Measurements from ENCODE around the gene ANKRD13D.

The ANKRD13D gene

DNA sequence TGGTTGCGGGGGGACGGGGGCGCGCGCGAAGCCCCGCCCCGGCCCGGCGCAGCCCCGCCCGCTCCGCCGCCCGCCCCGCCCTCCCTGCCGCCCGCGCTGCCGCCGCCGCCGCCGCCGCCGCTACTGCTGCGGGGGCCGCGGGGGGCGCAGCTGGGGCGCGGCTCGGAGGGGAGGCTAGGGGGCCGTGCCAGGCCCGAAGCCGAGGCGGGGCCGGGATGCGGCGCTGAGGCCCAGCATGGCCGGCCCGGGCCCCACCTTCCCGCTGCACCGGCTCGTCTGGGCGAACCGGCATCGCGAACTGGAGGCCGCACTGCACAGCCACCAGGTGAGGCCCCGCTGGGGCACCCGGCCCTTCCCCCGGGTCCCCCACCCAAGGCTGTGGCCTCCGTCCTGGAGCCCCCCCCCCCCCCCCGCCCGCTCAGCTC is at the start of gene ANKRD13D:
TSS of gene ANKRD13D (plus strand) at position 78 of the 425 bp plus-strand sequence. CDS start at position 236, 158 bp downstream.
- Histone ChIP-seq H3K27me3 (ENCODE audit: control insufficient read depth, insufficient read depth, low read length) (no peaks in the 10 kb centered on the region), H3K9me3 (ENCODE audit: control insufficient read depth, low read length) (no peaks in the 10 kb centered on the region), H3K4me3 (ENCODE audit: low read length) (peak within 1 kb of the TSS; percentile 50), H3K36me3 (ENCODE audit: control insufficient read depth, insufficient read depth, low read length) (peaks cover 1% of the 10 kb centered on the region), H3K4me1 (ENCODE audit: control insufficient read depth, insufficient read depth, low read length) (peaks cover 42% of the 10 kb centered on the region), H3K9ac (ENCODE audit: low read length) (peak within 1 kb of the TSS; percentile 64)

DNA sequence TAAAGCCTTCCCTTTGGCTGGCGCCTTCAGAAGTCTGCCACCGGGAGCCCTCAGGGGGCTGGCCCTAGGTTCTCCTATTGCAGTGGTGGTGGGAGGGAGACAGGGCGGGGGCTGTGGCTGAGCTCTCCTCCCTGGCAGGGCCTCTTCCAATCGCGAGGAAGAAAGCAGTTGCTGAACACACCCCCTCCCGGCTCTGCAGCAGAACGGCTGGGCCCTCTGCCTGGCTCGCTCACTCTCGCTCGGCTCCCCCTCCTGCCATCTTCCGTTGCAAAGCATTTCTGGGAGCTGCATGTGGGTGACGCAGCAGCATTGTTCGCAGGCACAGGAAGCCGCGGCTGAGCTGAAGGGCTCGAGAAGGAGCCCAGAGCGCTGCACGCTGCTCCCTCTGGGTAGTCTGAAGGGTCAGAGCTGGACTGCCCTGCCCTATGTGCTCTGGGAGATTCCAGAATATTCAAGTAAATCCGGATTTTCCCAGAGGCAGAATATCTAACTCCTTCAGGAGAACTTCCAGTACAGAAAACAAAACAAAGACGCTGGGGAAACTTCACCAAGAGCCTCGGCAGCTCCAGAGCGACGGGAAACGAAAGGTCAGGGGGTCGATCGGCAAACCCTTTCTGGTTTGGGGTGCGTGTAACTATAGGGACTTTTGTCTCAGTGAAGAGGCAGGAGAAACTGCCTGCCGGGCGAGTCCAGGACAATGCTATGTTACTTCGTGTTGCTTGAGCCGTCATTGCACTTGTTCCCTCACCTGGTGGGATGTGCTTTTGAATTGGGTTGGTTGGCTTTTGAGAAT is 49.1 kb upstream of the ANKRD13D start:
- H3K9me3 ChIP-seq (ENCODE audit: control insufficient read depth, low read length), result no peaks in the 10 kb centered on the region
- peak overlapping the region; percentile 78 for H3K4me3 ChIP-seq (ENCODE audit: low read length)
- H3K36me3 ChIP-seq (ENCODE audit: control insufficient read depth, insufficient read depth, low read length), result peaks cover 4% of the 10 kb centered on the region
- H3K27me3 ChIP-seq (ENCODE audit: control insufficient read depth, insufficient read depth, low read length), result no peaks in the 10 kb centered on the region
- peak overlapping the region; percentile 81 for H3K9ac ChIP-seq (ENCODE audit: low read length)
- H3K4me1 ChIP-seq (ENCODE audit: control insufficient read depth, insufficient read depth, low read length), result peaks cover 34% of the 10 kb centered on the region

DNA sequence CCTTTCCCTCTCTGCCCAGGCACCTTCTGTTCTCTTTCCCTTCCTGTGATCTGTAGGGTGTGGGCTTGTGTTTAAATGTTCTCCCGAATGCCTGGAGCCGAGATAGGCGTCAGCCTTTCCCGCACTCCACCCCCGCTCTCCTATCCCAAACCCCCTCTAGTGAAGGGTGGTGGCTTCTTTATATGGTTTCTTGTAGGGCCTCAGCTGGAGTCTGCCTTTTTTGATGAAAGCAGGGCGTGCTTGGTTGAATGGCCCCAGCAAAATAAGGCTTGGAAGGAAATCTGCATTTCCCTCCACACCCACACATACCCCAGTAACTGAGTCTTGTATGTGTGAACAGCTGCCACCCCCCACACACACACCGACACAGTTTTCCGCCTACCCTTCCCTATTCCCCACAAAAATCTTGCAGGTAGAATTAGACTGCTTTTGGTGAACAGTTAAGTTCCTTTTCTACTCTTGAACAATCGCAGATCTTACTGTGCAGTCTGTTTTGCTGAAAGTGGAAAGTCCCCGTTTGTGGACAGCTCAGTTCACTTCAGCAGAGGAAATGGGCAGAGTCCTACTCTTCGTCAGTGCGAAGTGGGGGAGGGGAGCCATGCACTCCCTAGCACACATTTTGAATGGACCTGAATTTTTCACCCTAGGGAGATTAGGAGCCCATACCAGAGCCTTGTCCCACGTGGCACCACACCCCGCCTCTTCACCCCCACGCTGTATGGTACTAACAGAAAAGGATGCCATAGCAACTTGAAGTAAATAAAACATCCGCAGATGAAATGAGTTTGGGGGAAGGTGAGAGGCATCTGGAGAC is 48.3 kb upstream of the ANKRD13D start:
- peak overlapping the region; percentile 81 for H3K9ac ChIP-seq (ENCODE audit: low read length)
- no peaks in the 10 kb centered on the region for H3K27me3 ChIP-seq (ENCODE audit: control insufficient read depth, insufficient read depth, low read length)
- H3K9me3 ChIP-seq (ENCODE audit: control insufficient read depth, low read length), result no peaks in the 10 kb centered on the region
- H3K36me3 ChIP-seq (ENCODE audit: control insufficient read depth, insufficient read depth, low read length), result peaks cover 7% of the 10 kb centered on the region
- peaks cover 34% of the 10 kb centered on the region for H3K4me1 ChIP-seq (ENCODE audit: control insufficient read depth, insufficient read depth, low read length)
- H3K4me3 ChIP-seq (ENCODE audit: low read length), result peak overlapping the region; percentile 78

DNA sequence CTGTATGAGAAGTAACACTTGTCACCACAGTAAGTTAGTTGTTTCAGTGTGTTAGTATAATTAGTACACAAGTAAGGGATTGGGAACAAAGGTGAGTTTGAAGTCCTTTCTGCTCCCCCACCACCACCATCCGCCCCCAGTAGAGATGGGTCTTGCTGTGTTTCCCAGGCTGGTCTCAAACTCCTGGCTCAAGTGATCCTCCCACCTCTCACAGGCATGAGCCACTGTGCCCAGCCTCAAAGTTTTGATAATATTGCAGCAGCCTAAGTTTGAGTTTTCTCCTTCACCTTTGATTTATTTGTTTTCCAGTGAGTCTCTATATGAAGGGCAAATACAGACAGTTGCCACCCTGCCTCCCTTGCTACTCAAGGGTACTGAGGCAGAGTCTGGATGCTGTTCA is 46.6 kb upstream of the ANKRD13D start:
- Histone ChIP-seq H3K4me1 (ENCODE audit: control insufficient read depth, insufficient read depth, low read length) (peaks cover 34% of the 10 kb centered on the region), H3K9me3 (ENCODE audit: control insufficient read depth, low read length) (no peaks in the 10 kb centered on the region), H3K36me3 (ENCODE audit: control insufficient read depth, insufficient read depth, low read length) (peaks cover 12% of the 10 kb centered on the region), H3K4me3 (ENCODE audit: low read length) (no peak overlapping the region), H3K27me3 (ENCODE audit: control insufficient read depth, insufficient read depth, low read length) (no peaks in the 10 kb centered on the region), H3K9ac (ENCODE audit: low read length) (no peak overlapping the region)

DNA sequence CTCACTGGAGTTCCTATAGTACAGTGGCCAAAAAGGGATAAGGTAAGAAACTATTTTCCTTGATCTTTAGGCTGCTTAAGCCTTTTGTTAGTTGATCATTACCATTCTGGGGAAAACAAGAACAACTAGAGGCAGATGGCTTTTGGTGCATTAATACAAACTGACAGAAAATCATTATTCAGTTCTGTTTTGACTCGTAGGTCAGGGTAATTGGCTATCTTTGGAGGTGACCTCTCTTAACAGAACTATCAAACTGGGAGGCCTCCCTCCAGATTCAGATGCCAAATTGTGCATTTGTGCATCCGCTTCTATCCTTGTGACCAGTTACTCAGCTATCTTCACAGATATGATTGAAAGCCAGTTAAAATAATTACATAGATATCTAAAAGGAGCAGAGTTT is 46.1 kb upstream of the ANKRD13D start:
- no peak overlapping the region for H3K9ac ChIP-seq (ENCODE audit: low read length)
- H3K4me3 ChIP-seq (ENCODE audit: low read length), result no peak overlapping the region
- peaks cover 34% of the 10 kb centered on the region for H3K4me1 ChIP-seq (ENCODE audit: control insufficient read depth, insufficient read depth, low read length)

DNA sequence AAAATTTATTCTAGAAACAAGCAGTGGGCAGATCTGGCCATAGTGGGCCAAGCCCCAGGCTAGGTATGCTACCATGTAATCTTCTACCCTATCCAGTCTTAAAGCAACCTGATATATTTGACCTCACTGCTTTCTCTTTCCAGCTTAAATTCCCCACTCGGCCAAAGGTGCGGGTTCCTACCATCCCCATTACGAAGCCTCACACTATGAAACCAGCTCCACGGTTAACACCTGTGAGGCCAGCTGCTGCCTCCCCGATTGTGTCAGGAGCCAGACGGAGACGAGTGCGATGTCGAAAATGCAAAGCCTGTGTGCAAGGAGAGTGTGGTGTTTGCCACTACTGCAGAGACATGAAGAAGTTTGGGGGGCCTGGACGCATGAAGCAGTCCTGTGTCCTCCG is 44.1 kb upstream of the ANKRD13D start:
- Histone ChIP-seq H3K4me1 (ENCODE audit: control insufficient read depth, insufficient read depth, low read length) (peaks cover 21% of the 10 kb centered on the region), H3K36me3 (ENCODE audit: control insufficient read depth, insufficient read depth, low read length) (peaks cover 12% of the 10 kb centered on the region)

More for the DNA sequence above, 46.1 kb upstream of the ANKRD13D start:
- Histone ChIP-seq H3K27me3 (ENCODE audit: control insufficient read depth, insufficient read depth, low read length) (no peaks in the 10 kb centered on the region), H3K36me3 (ENCODE audit: control insufficient read depth, insufficient read depth, low read length) (peaks cover 12% of the 10 kb centered on the region), H3K9me3 (ENCODE audit: control insufficient read depth, low read length) (no peaks in the 10 kb centered on the region)

DNA sequence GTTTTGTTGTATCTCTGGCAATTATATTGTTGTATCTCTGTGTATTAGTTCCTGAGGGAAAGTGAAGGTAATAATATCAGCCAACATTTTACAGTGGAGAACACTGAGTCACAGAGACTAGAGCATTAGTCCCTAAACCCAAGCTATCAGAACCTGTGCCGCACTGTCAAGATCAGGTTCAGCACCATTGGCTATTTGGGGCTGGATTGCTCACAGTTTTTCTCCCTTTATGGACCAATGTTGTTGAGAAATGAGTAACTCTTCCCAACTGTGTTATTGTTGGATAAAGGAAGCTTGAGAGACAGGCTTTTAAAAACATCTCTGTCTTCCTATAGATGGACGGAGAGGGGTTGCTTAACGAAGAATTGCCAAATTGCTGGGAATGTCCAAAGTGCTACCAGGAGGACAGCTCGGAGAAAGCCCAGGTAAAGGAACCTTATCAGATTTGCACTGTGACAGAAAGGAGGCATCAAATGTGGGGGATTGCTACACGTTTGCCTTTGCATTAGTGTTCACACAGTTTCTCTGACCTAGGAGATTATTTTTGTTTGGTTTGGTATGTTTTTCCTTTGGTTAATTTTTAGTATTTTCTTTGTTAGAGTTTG is 41.1 kb upstream of the ANKRD13D start:
- Histone ChIP-seq H3K27me3 (ENCODE audit: control insufficient read depth, insufficient read depth, low read length) (no peaks in the 10 kb centered on the region), H3K4me1 (ENCODE audit: control insufficient read depth, insufficient read depth, low read length) (peaks cover 8% of the 10 kb centered on the region), H3K4me3 (ENCODE audit: low read length) (no peak overlapping the region), H3K9me3 (ENCODE audit: control insufficient read depth, low read length) (no peaks in the 10 kb centered on the region), H3K9ac (ENCODE audit: low read length) (no peak overlapping the region), H3K36me3 (ENCODE audit: control insufficient read depth, insufficient read depth, low read length) (peaks cover 29% of the 10 kb centered on the region)

More for the DNA sequence above, 44.1 kb upstream of the ANKRD13D start:
- Histone ChIP-seq H3K27me3 (ENCODE audit: control insufficient read depth, insufficient read depth, low read length) (no peaks in the 10 kb centered on the region), H3K9me3 (ENCODE audit: control insufficient read depth, low read length) (no peaks in the 10 kb centered on the region), H3K9ac (ENCODE audit: low read length) (no peak overlapping the region), H3K4me3 (ENCODE audit: low read length) (no peak overlapping the region)

DNA sequence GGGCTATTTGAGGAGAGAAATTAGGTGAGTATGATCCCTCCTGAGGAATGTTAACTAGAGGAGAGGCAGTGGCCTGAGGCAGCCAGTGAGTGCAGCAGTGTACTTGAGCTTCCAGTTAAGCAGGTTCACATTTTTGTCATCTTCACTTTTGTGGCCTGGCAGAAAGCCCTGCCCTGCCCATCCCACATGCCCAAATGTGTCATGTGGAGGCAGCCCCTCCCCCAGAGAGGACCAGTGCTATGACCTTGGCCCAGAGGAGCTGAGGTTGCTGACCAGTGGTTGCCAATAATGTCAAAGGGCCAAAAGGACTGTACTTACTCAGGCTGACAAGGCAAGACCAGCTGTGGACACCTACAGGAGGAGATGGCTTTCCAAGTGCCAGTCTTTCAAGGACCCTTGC is 40.5 kb upstream of the ANKRD13D start:
- H3K9ac ChIP-seq (ENCODE audit: low read length), result no peak overlapping the region
- H3K9me3 ChIP-seq (ENCODE audit: control insufficient read depth, low read length), result no peaks in the 10 kb centered on the region
- H3K4me3 ChIP-seq (ENCODE audit: low read length), result no peak overlapping the region
- no peaks in the 10 kb centered on the region for H3K27me3 ChIP-seq (ENCODE audit: control insufficient read depth, insufficient read depth, low read length)
- H3K36me3 ChIP-seq (ENCODE audit: control insufficient read depth, insufficient read depth, low read length), result peaks cover 35% of the 10 kb centered on the region
- peaks cover 13% of the 10 kb centered on the region for H3K4me1 ChIP-seq (ENCODE audit: control insufficient read depth, insufficient read depth, low read length)

DNA sequence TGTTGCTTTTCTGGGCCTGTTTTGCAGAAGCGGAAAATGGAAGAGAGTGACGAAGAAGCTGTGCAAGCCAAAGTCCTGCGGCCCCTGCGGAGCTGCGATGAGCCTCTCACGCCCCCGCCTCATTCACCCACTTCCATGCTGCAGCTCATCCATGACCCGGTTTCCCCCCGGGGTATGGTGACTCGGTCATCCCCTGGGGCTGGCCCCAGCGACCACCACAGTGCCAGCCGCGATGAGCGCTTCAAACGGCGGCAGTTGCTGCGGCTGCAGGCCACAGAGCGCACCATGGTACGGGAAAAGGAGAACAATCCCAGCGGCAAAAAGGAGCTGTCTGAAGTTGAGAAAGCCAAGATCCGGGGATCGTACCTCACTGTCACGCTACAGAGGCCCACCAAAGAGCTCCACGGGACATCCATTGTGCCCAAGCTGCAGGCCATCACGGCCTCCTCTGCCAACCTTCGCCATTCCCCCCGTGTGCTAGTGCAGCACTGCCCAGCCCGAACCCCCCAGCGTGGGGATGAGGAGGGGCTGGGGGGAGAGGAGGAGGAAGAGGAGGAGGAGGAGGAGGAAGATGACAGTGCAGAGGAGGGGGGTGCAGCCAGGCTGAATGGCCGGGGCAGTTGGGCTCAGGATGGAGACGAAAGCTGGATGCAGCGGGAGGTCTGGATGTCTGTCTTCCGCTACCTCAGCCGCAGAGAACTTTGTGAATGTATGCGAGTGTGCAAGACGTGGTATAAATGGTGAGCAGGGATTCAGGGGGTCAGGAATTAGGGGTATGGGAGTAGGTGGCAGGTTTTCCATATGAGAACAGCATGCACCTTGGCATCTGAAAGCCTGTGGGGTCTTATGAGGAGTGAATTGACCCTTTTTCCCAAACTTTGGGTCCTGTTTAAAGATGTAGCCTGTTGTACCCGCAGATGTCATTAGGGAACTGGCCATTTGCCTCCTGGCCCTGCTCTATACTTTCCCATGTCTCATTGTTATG is 38.8 kb upstream of the ANKRD13D start:
- H3K9ac ChIP-seq (ENCODE audit: low read length), result no peak overlapping the region
- H3K4me1 ChIP-seq (ENCODE audit: control insufficient read depth, insufficient read depth, low read length), result peaks cover 28% of the 10 kb centered on the region
- H3K9me3 ChIP-seq (ENCODE audit: control insufficient read depth, low read length), result no peaks in the 10 kb centered on the region
- H3K4me3 ChIP-seq (ENCODE audit: low read length), result no peak overlapping the region
- H3K36me3 ChIP-seq (ENCODE audit: control insufficient read depth, insufficient read depth, low read length), result peaks cover 45% of the 10 kb centered on the region
- H3K27me3 ChIP-seq (ENCODE audit: control insufficient read depth, insufficient read depth, low read length), result no peaks in the 10 kb centered on the region

DNA sequence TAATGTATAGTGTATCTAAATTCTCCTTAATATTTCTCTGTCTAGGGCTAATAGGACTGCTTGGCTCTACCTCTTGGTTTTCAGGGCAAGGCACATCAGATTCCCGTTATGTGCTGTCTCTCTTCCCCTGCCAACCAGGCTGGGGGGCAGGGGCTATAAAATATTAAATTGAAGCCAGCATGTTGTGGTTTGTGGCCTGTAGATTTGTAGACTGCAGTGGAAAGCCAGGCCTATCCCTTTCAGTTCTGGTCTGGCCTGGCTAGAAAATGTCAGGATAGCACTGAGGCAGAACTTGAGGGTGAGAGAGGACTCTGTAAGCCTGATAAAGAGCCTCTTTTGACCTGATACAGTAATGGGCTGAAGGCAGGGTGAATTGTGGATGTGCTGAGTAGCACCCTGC is 37.3 kb upstream of the ANKRD13D start:
- Histone ChIP-seq H3K9me3 (ENCODE audit: control insufficient read depth, low read length) (no peaks in the 10 kb centered on the region), H3K4me3 (ENCODE audit: low read length) (no peak overlapping the region), H3K36me3 (ENCODE audit: control insufficient read depth, insufficient read depth, low read length) (peaks cover 42% of the 10 kb centered on the region), H3K9ac (ENCODE audit: low read length) (no peak overlapping the region), H3K4me1 (ENCODE audit: control insufficient read depth, insufficient read depth, low read length) (peaks cover 28% of the 10 kb centered on the region), H3K27me3 (ENCODE audit: control insufficient read depth, insufficient read depth, low read length) (no peaks in the 10 kb centered on the region)

DNA sequence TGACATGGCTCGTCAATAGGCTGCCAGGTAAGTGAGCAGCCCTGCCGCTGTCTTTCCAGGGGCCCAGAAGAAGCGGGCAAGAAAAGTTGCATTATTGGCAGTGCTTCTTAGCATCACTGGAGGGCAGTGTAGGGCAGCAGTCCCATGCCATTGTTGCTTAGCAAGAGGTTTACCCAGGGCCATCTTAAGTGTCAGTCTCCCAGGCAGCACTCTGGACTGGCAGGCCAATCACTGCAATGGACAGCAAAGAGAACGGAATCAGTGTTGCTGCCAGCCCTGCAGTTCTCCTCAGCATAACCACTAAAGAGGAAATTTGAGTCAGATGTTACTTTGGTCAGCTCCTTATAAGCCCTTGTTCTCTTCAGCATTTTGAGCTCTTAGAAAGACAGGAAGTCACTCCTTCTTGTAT is 36.3 kb upstream of the ANKRD13D start:
- H3K9me3 ChIP-seq (ENCODE audit: control insufficient read depth, low read length), result no peaks in the 10 kb centered on the region
- peaks cover 28% of the 10 kb centered on the region for H3K4me1 ChIP-seq (ENCODE audit: control insufficient read depth, insufficient read depth, low read length)
- no peak overlapping the region for H3K4me3 ChIP-seq (ENCODE audit: low read length)
- H3K27me3 ChIP-seq (ENCODE audit: control insufficient read depth, insufficient read depth, low read length), result no peaks in the 10 kb centered on the region
- H3K9ac ChIP-seq (ENCODE audit: low read length), result peak overlapping the region; percentile 5
- peaks cover 42% of the 10 kb centered on the region for H3K36me3 ChIP-seq (ENCODE audit: control insufficient read depth, insufficient read depth, low read length)

Data from mucosa of stomach (tissue), 1 donor.